ENCODE measurements around the gene VPS9D1.

DNA sequence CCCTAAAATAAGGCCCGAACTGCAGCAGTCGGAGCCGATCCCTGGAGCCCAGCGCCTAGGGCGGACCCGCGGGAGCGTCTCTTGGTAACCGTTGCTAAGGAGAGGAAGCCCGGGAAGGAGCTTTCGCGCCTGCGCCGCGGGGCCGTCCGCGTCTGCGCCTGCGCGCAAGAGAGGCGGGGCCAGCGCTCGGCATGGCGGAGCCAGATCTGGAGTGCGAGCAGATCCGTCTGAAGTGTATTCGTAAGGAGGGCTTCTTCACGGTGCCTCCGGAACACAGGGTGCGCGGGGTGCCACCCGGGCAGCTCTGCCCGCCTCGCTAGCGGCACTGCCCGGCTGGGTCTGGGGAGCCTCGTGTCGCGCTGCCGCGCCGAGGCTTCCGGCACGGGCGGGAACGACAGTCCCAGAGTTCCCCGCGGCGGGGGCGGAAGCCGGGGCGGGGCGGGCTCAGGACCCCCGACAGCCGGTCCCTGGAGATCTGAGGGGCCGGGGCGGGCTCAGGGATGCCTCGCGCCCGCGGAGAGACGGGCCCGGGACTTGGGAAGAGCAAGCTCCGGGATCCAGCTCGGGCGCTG lies 34.1 kb downstream of the VPS9D1 start, which contains the start of gene CDK10:
- TF ChIP-seq CTCF (IDR thresholded peaks at IDR 0.05; ENCODE audit: low read depth, low read length, missing input control) (no peak), RAD21 (IDR thresholded peaks at IDR 0.05) (no peak), GABPA (IDR thresholded peaks at IDR 0.05 in 1 of 2, conservative IDR thresholded peaks at IDR 0.05 in 1 of 2) (peak in 1 of 2 donors; percentile 6)

Measured in liver (tissue), 3 donors.